ENCODE measurements around the gene SERINC2.
"Not testable (repeated sequence)": the region's sequence is repeated elsewhere in the genome, so short reads cannot be mapped to it uniquely, and the experiment has no call there.

The SERINC2 gene

GRCh38 chr1:31472673-31473072 is 59.7 kb downstream of the SERINC2 start:
- not testable (repeated sequence) for DNase-seq

- DNase-seq, result not testable (repeated sequence)
These were observed 60.5 kb downstream of the SERINC2 start for GRCh38 chr1:31473508-31473907.

- DNase-seq, result not testable (repeated sequence)
These were observed 61.6 kb downstream of the SERINC2 start for GRCh38 chr1:31474567-31474966.

- no peak for DNase-seq
These were observed 64.2 kb downstream of the SERINC2 start for GRCh38 chr1:31476891-31477846.

GRCh38 chr1:31478167-31478566 is 65.2 kb downstream of the SERINC2 start:
- DNase-seq, result no peak

GRCh38 chr1:31479811-31480210 is 66.8 kb downstream of the SERINC2 start:
- no peak for DNase-seq

- DNase-seq, result not testable (repeated sequence)
These were observed 67.4 kb downstream of the SERINC2 start for GRCh38 chr1:31480426-31480825.

GRCh38 chr1:31482482-31483011 is 69.5 kb downstream of the SERINC2 start:
- DNase-seq, result no peak

GRCh38 chr1:31483012-31483946 is 70.3 kb downstream of the SERINC2 start:
- no peak for DNase-seq

Data from activated effector memory CD4-positive, alpha-beta T cell treated with anti-CD3 and anti-CD28 coated beads, Interleukin-2, amount 50 U/mL, for 16 hours (primary cell).